HG02852 (cell line): ENCODE data around the gene MAMLD1.

Source experiments
- ATAC-seq: cut with Tn5 transposase; IDR thresholded peaks from one replicate; pipeline ENCODE4 v1.9.1; 2021; ENCODE audit warnings: mild to moderate bottlenecking, moderate library complexity; ENCODE audit not compliant: unreplicated experiment

Gene MAMLD1

GRCh38 chrX:150525061-150525919 lies 162.2 kb downstream of the MAMLD1 start:
- no peak for ATAC-seq

DNA sequence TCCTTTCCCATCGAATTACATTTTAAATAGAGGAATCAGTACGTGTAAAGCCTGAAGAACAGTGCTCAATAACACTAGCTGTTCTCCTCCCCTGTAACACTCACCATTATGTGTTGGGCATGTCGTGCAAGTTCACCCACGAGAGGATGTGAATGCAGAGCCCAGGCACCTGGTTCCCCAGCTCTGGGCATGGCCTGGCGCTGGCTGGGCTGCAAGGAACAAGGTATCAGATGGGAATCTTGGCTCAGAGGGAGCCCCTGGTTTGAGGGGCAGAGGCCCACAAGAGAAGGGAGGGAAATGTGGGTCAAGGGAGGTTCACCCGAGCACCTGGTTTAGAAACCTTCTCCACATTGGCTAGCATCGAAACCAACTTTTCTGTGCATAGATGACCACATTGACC lies 163.6 kb downstream of the MAMLD1 start:
- ATAC-seq, result no peak

DNA sequence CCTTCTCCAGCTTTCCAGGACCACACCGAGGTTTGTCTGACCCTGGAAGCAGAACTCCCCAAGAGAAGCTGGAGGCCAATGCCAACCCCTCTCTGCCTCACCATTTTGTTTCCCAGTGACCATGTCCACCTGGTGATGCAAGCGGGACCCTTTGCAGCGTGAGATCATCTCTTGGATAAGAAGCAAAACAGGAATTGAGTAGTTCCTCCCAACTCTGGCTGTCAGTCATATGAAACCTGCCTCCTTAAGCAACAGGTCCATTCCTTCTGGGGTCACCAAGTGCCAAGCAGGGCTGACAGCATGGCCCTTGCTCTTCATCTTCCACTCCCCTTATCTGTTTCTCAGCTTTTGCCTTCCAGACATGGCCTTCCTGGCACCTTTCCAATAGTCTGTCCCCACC lies 164.0 kb downstream of the MAMLD1 start:
- ATAC-seq, result no peak

GRCh38 chrX:150529587-150529986 lies 166.5 kb downstream of the MAMLD1 start:
- ATAC-seq, result no peak

DNA sequence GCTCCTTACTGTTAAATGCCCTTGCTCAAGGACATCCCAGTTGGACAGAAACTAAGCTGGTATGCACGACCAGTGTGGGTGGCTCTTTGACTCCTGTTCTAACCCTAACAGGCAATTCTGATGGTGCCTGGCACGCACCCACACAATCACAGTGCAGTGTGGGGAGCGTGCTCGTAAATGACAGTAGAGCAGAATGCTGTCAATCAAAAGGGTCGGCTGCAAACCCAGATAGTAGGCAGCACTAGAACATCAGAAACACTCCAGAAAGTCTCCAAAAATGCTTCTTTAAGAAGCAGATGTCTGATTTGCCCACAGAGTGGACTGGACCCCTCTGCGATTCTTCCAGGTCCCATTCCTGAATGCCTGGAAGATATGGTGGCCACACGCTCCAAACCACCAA lies 167.7 kb downstream of the MAMLD1 start:
- no peak for ATAC-seq

DNA sequence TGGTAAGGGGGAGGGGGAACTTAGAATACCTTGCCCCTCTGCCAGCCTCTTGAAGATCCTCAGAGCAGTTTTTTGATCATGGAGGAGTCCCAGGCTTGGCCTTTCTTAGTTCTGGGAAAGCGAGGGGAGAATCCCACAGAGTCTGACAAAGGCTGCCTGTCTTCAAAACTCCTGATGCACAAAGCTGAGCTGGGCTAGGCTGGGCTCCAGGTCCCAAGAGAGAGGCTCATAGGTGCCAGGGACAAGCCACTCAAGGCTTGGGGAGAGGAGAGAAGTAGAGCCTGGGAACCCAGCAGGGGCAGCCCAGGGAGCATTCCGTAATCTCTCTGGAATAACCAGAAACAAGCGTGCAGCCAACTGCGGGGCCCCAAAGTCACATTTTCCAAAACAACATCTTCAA lies 168.3 kb downstream of the MAMLD1 start:
- no peak for ATAC-seq

DNA sequence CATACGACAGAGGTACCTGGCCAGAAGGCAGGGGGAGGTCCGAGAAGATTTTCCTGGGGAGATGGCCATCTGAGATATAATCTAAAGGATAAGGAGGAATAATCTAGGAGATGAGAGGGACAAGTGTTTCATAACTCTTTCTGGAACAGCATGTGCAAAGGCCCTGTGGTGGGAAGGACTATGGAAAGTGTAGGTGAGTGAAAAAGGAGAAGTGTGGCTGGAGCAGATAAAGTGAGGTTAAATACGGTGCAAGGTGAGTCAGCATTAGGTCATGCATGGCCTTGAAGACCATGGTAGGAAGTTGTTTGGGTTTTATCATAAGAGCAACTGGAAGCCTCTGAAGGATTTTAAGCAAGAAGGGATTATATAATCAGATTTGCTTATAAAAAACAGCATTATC lies 170.7 kb downstream of the MAMLD1 start:
- no peak for ATAC-seq

DNA sequence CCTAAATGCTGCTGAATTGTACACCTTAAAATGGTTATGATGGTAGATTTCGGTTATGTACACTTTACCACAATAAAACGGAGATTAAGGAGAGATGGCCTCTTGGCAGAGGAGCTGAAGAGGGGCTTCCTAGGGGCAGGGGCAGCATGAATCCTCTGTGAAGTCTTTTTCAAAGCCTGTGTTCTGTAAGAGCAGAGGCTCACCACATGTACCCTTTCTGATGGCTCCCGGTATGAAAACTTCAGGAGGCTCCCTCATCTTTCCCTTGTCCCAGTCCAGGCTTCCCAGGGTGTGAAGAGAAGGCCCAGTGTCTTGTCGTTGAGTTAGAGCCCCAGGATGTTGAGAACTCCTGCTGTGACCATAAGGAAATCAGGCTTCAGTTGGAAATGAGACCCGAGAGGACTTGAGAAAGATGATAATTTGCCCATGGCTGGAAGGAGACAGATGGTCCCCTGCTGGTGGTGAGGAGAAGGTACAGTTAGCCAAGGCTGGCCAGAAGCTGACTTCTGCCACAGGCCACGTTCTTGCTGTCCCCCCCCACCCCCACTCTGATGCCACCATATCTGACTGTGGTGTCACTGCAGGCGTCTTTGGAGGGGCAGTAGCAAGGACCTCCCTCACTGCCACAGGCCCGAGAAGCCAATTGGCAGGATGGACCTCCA lies 173.5 kb downstream of the MAMLD1 start:
- ATAC-seq, result no peak

GRCh38 chrX:150537851-150538250 lies 174.7 kb downstream of the MAMLD1 start:
- ATAC-seq, result no peak

- no peak for ATAC-seq
These were observed 177.8 kb downstream of the MAMLD1 start for GRCh38 chrX:150540965-150541364.

- ATAC-seq, result peak; percentile 32
These were observed 179.7 kb downstream of the MAMLD1 start for GRCh38 chrX:150542846-150543229.

- ATAC-seq, result peak; percentile 49
These were observed 180.4 kb downstream of the MAMLD1 start for GRCh38 chrX:150543230-150544155.

GRCh38 chrX:150544222-150544787 lies 181.2 kb downstream of the MAMLD1 start:
- no peak for ATAC-seq

DNA sequence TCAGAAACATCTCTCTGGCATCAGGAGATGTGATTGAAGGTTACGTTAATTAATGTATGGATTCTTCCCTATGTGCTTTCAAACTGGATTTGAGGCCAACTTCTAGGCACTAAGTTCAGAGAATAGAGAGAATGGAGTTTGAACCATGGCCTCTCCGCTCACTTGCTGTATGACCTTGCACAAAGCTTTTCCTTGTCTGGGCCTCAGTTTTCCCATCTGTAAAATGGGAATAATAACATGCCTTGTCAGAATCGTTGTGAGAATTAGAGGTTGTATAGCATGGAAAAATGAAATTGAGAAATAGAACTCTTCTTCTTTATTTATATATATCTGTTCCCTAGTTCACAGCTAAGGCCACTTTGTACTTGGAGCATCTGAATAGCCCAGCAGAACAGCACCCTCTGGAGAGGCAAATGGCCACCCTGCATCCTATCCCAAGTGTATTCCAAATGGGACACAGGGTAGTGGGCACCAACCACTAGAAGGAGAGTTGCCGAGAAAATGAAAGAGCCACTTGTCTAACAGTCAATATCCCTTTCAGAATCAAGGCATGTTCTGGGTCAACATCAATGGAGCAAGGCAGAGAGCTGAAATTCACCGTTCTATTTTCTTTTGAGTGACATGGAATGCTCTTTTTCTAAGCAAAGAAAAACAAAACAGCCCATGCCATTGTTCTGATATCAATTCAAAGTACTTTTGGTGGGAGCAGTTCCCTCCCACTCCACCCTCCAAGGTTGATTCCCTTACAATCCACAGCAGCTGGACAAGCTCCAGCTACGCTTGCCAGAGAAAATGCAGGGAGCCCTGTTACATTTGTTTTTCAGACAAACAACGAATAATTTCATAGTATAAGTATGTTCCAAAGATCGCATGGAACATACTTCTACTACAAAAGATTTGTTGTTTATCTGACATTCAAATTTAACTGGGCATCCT lies 182.0 kb downstream of the MAMLD1 start:
- no peak for ATAC-seq

- ATAC-seq, result no peak
These were observed 183.6 kb downstream of the MAMLD1 start for GRCh38 chrX:150546711-150547153.

GRCh38 chrX:150547375-150548115 lies 184.4 kb downstream of the MAMLD1 start:
- peak; percentile 39 for ATAC-seq

- ATAC-seq, result no peak
These were observed 185.1 kb downstream of the MAMLD1 start for GRCh38 chrX:150548251-150548650.

DNA sequence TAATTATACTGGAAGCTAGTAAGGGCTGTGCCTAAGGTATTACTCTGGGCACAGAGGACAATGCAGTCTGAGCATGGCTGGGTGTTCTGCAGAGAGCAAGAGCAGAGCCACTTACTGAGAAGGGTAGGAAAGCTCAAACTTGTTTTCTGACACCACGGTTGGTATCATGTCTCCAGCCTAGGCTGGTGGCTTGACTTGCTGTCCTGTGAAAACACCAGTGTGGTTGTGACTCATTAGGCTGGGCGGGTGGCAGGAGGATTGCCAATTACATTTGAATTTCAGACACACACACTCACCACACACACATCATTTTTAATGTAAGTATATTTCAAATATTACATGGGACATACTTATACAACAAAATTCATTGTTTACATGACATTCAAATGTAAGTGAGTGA lies 185.6 kb downstream of the MAMLD1 start:
- no peak for ATAC-seq

DNA sequence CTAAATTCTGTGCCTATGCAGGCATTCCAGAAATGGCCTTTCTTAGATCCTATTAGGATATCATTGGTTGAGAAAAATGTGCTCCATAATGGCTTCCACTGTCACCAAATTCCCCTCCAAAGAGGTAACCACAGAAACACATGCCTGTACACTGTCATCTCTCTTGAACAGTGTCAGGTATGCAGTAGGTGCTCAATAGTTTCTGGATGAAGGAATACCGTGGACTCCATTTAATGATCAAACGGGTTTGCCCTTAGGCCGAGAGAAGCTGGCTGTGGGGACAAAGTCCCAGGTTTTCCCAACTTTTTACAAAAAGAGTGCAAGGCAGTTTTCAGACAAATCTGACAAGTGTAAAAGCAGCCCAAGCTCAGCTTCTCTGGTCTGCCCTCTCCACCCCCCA lies 188.8 kb downstream of the MAMLD1 start:
- no peak for ATAC-seq
